HG02798 (cell line): ENCODE results near the gene BMPR1B.

ENCODE experiments used
- ATAC-seq: cut with Tn5 transposase; IDR thresholded peaks from one replicate; pipeline ENCODE4 v1.9.1; 2021; ENCODE audit warnings: mild to moderate bottlenecking; ENCODE audit not compliant: unreplicated experiment, poor library complexity

BMPR1B gene

DNA sequence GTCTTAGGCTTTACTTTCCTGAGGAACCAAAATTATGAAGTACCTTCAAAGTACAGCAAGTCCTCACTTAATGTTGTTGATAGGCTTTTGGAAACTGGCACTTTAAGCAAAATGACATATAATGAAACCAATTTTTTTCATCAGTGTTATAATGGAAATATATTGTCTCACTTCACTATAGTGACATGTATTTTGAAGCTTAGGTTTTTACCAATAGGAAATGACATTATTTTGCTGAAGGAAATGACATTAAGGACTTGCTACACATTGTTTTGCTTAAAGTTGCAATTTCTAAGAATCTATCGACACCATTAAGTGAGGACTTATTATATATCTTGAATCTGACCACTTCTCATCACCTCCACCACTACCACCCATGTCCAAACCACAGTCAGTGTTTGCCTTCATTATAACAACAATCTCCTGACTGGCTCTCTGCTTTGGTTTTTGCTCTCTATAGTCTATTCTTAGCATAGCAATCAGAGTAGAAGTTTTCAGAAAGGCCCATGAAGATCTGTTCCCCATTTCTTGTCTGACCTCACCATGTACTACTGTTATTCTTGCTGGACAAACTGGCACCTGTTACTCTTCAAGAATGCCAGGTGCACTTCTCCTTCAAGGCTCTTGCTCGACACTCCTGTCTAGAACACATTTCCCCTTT, 311.2 kb downstream of the BMPR1B start:
- ATAC-seq = no peak

DNA sequence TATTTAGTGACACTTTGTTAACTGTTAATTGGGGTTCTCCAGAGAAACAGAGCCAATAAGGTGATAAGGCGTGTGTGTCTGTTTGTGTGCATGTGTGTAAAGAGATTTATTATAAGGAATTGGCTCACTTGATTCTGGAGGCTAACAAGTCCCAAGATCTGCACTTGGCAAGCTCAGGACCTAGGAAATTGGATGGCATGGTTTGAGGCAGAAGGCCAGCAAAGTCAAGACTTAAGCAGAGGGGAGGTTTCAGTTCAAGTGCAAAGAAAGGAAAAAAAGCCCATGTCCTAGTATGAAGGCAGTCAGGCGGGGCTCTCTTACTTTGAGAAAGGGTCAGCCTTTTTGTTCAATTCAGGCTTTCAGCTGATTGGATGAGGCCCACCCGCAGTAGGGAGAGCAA, 314.1 kb downstream of the BMPR1B start:
- ATAC-seq = no peak

DNA sequence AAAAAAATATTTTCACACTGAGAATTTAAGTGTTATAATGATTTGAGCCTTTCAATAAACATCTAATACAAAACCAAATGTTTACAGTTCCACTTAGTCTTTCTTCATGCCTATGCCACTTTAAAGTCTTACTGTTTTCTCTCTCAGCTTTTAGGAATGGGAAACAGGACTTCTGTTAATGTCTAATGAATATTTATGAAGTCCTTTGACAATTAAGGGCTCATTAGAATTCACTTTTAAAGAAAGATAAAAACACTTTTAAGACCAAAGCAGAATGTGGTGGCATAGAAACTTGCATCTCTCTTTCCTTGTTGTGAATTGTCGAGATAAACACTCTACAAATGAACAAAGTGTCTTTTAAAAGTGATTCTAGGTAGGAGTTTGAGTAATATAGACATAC, 315.9 kb downstream of the BMPR1B start:
- ATAC-seq = no peak

DNA sequence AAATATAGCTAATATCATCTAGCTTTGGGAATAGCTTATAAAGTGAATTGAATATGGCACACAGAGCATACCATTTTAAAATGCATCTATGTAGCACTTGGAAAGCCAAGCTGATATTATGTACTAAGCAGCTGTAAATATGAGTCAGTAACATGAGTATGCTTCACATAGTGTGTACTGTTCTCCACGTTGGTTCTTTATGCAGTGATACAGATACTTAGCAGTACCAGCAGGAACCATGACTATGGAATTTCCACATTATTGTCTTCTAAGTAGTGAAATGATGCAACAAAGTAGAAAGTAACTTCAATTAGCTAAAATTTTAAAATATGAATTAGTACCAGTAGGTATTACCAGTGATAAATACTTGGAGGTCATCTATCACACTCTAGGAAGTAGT, 320.1 kb downstream of the BMPR1B start:
- ATAC-seq = no peak

DNA sequence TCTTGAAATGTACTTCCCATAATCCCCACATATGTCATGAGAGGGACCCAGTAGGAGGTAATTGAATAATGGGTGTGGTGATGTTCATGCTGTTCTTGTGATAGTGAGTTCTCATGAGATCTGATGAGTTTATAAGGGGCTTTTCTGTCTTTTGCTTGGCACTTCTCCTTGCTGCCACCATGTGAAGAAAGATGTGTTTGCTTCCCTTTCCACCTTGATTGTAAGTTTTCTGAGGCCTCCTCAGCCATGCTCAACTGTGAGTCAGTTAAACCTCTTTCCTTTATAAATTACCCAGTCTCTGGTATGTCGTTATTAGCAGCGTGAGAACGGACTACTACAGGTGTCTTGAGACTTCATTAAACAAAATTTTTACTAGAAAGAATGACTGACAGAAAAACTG, 323.2 kb downstream of the BMPR1B start:
- ATAC-seq = no peak

DNA sequence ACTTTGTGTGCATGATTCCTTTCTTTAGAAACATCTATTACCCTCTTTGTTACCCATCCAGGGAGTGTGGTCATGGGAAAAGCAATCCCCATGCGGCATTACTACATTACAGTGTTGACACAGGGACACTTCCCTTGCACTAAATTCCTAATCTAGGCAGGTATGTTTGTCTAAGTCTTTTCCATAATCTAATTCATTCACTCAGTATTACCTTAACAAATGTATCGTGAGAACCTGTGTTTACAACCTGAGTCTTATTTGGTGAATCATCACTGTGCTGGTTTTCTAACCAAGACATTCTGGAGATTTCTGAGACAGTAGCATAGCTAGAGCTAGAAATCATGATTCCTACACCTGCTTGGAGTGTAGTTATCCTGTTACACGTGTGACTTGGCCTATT, 326.8 kb downstream of the BMPR1B start:
- no peak for ATAC-seq

DNA sequence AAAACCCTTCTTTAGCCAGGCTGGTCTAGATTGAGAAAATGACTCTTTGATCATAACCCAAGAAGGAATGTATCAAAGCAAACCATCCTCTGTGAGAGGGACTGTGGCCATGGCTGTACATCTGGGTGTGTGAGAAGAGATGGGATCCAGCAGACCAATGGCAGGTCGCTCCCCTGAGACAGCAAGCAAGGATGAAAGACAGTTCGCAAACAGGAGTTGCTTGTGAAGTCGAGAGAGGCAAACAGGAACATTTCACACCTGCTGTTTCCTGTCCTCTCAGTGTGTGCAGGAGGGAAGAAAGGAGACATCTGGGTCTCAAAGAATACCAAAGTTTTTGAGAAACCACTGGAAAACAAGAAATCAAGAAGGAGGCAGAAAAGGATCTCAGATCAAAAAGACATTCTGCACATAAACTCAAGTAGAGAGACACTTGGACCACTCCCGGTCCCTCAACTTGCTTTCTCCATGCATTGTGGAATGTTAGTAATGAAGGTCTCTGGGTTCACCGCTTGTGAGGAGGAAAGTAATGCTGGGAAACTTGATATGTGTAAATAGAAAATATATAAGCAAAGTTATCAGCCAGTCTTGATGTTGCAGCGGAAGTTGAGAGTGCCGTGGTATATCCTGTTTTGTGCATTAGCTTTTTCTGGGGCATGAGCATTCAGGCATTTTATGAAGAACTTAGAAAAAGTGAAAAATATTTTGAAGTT, 327.5 kb downstream of the BMPR1B start:
- ATAC-seq = no peak

DNA sequence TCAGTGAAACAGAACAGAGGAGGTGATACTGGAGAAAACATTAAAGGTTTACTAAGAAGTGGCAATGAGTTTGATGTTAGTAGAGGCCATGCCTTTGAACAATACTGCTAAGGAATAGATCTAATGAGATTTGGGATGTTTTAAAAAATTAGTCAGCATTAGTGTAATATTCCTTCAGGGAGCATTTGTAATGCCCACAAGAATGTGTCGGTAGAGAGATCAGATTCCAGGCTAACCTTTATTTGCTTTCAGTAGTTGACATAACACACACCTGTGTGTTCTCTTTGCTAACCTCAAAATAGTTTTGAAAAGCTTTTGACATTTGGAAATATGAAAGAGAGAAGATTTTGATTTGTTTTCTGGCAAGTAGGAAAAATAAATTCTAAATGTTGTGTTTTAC, 328.8 kb downstream of the BMPR1B start:
- ATAC-seq = no peak

DNA sequence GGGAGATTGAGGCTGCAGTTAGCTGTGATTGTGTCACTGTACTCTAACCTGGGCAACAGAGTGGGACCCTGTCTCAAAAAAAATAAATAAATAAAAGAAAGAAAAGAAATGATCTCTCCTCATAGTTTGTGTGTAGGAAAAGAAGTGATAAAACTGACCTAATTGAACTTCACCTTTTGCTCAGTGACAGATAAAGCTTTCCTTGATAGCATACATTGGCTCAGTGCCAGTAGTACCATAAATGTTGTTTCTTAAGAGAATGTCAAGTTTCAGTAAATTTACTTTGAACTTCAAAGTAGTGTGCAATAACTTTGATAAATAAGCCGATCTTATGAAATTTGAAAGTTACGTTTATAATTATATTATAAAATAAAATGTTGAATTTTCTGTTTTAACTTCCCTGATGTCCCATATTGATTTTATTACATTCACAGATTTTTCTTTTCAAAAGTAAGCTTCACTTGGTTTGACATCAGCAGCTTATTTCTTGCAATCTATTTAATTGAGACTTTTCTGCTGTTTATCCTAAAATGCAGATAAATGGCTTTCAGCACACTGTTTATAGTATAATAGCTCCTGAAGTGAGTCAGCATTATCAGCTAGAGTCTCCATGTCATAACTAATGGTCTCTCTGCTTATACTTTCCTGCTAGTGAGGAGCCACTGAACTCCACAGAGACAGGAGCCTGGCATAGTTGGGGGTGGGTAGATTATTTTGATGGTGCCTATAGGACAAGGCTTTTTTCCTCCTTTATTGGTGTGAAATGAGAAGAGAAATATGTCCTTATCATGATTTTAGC, 330.1 kb downstream of the BMPR1B start:
- no peak for ATAC-seq

DNA sequence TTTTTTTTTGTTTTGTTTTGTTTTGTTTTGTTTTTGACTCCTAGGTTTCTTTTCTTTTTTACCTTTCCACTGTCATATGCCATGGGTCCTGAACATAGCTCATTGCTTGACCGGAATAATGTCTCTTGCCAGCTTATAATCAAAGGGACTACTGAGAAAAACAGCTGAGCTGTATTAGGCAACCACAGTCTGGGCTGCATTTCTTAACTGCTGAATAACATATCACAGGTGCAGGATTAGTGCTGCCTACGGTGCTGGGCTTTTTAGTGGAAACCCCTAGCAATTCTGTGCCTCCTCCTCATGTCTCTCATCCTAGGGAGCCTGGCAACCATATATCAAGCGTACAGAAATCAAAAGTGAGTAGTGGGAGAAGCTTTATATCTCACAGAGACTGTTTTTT, 333.5 kb downstream of the BMPR1B start:
- ATAC-seq = no peak

DNA sequence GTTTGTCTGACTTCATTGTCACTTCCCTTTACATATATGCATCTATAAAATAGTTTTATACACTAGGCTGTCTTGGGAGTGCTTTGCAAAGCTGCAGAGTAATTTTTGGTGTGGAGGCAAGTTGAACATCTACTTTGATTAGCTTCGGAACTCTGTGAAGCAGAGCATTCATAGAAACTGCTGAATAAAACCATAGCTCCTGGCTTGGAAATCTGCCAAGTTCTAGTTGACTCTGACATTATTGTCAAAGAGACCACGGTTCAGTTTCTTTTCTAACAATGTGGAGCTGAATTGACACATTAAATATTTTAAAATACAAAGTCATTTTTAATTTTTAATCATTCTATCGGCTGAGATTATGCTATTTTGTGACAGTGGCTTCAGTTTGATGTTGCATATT, 335.0 kb downstream of the BMPR1B start:
- ATAC-seq = no peak

DNA sequence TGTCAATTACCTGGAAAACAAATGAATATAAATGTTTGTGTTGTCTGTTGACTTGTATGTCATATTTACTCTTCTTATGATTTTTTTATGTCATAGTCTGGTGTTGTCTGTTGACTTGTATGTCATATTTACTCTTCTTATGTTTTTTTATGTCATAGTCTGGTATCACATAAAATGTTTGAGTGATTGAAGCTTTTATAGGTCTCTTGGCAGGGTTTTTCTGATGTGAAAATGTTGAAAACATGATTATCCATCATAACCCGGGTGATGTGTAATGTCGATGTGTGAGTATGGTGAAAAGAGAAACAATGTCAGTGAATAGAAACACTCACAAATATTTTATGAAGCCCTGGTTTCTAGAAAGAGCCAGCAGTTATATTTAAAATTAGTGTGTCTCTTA, 335.7 kb downstream of the BMPR1B start:
- no peak for ATAC-seq

DNA sequence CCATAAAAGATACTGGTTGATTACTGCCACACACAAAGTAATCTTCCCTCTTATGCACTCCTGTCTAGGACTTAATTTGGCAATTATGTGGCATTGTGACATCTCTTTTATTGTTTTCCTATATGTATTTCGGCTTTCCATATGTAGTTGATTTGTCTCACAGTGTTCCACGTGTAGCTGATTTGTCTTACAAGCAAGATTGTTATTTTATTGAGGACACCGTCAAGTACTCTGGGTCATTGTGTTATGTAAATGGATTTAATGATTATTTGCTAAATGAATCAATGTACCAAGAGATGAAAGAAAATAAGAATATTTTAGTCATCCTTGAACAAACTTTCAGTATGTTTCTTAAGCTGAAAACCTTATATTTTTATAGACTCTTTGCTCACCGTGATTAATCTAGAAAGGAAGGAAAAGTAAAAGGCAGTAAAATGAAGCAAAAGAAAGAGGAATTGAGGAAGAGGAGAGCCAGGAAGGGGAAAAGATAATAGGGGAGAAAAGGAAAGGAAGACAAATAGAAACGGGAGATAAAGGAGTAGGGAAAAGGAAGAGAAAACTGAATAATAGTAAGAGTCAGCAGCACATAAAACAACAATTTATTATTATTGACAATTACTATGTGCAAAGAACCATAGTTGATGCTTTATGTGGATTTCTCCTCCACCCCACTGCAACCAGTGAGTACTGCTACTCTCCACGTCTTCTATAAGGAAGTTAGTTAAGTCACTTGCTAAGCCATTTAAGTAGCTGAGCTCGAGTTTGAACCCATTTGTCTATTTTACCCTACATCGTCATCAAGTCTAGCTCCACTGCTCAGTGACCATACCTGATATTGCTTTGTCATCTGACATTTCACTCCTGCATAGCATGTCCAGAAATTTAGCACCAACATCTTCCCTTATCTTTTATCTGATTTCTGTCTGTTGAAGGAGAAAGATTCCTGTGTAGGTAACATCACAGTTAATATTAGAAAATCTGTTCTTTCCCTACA, 336.5 kb downstream of the BMPR1B start:
- ATAC-seq = no peak

DNA sequence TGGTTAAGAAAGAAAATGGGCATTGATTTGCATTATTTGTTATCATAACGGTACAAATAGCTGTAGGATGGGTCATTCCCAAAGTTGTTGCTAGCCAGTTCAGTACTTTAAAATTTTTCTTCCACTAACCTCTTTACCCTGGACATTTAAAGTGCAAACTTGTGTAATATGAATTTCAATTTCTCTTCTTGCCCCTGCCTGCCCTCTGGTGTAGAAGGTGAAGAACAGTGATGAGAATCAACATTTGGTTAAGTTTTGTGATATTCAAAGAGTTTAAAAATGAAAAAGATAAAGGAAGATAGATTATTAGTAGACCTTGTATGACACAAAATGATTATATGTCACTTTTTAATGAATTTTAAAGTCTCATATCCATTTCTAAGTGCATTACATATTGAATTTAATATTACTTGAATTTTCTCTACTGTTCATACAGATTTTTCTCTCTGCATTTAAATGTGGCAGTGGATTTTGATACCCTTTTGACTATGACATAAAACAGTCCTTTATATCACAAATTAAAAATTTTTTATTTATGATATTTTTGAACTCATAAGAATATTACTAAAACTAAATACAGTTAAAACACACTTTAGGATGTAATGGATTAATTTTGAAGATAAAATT, 337.7 kb downstream of the BMPR1B start:
- no peak for ATAC-seq

DNA sequence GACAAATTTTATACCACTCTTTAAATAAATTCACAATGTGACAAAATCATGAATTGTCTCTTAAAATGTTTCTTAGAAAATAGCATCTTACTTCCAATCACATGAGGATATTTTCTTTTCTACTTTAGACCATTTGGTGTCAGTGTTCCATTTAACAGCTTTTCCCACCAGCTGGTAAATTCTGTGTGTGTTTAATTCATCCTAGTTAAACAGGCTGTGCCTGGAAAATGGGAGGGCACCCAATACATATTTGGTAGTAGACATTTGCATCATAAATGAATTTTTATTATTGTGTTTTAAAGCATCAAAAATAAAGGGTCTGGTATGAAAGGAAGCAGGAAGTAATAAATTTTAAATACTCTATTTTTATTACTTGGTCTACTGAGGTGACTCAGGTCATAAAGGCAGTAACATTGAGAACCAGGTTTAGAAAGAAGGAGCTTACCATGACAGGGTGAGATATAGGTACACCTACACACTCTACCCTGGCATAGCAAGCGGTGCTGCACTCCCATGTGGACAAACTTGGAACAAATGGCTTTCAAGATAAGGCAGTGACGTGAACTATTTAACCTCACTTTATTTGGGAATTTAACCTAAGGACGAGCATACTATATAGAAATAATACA, 344.5 kb downstream of the BMPR1B start:
- ATAC-seq = no peak

DNA sequence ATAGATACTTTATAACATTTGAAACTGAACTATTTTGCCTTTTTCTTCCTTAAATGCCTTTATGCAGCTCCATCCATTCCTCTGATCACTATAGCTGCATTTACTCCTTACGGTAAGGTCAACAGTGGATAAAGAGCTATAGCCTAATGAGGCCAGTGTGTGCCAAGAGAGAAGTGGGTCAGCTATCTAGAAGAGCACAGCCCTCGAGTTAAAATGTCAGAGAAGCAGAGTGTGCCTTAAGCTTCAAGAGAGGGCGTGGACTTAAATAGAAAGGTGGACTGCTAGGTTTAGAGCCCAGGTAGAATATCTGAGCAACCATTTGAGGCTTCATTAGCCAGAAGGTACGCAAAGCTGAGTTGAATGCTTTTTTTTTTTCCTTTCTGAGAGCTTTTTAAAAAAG, 347.4 kb downstream of the BMPR1B start:
- no peak for ATAC-seq

DNA sequence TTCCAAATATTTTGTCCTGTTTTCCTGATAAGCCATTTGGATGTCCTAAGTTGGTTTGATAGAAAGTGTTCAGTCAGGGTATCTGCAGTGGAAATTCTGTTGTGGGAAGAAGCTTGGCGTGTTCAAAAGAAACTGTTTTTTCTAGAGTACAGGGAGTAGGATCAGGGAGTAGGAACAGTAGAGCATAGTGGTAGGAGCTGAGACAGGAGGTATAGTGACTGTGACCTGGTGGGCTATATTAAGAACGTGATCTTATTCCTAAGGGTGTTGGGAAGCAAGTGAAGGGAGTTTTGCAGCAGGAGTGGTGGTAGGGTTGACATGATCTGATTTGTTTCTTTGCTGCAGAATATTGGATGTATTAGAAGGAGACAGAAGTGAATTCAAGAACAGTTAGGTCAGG, 348.2 kb downstream of the BMPR1B start:
- ATAC-seq = no peak

DNA sequence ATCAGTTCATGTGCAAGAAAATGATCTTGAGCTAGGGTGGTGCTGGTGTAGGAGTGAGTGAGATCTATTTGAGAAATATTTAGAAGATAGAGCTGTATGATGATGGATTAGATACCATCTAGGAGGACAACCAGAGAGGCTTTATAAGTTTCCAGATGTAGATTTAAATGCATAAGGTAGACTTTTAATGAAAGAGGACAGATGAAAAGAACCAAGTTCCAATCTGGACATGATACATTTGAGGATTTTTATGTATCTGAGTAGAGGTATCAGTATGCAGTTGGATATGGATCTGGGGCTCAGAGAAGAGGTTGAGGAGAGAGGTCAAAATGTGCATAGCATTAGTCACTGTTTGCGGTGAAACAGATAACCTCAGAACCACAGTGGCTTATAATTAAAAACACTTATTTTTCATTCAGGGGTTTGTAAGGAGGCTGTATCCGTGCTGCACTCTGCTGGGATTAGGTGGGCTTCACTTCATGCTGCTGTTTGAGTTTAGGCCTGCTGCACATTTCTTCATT, 348.7 kb downstream of the BMPR1B start:
- no peak for ATAC-seq

DNA sequence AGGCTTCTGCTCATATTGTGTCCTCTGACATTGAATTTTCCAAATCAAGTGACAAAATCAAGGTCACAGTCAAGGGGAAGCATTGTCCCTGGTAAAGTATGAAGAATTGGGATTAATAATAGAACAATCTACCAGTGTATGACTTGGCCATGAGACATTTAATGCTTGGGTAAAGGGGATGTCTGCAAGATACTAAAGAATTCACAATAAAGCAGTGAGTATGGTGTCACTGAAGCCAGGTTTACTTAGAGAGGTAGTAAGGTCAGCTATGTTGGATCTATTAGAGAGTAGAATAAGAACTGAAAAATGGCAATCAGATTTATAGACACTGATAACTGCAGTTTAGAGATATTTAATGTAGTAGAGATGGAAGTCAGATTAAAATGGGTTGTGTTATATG, 349.2 kb downstream of the BMPR1B start:
- ATAC-seq = no peak
